Measurements from ENCODE around the gene ASNSD1. TPM values are rescaled to one million over a fixed set of nuclear protein-coding genes. Genes with fewer than 3 reads are reported as not detected.

Gene ASNSD1
- total and polyA plus RNA-seq, 5 donors from 2014 or later, result 46.3 to 84.5 (median 56.8) TPM

Other genes starting within 250 kb of the ASNSD1 start
- gene WDR75, start 220.0 kb upstream of the ASNSD1 start, total RNA-seq, result 45.6 TPM
- 10 to 100 TPM; 11.6 to 18.6 (median 14.6) TPM for gene WDR75, start 220.0 kb upstream of the ASNSD1 start, polyA plus RNA-seq
- 12.9 TPM for gene SLC40A1, start 80.7 kb upstream of the ASNSD1 start, total RNA-seq
- 10 to 100 TPM in 3 of 4 donors, 1 to 10 TPM in 1; 5.6 to 25.3 (median 18.5) TPM for gene SLC40A1, start 80.7 kb upstream of the ASNSD1 start, polyA plus RNA-seq
- gene ANKAR, start 13.2 kb downstream of the ASNSD1 start, total RNA-seq, result 10.4 TPM
- gene ANKAR, start 13.2 kb downstream of the ASNSD1 start, polyA plus RNA-seq, result 1 to 10 TPM; 4.6 to 7.8 (median 5.8) TPM
- gene OSGEPL1, start 101.3 kb downstream of the ASNSD1 start, total RNA-seq, result 5.7 TPM
- 10 to 100 TPM; 11.5 to 15.6 (median 15.3) TPM for gene OSGEPL1, start 101.3 kb downstream of the ASNSD1 start, polyA plus RNA-seq
- 141 TPM for gene ORMDL1, start 122.9 kb downstream of the ASNSD1 start, total RNA-seq
- 10 to 100 TPM; 81.4 to 97.2 (median 87.5) TPM for gene ORMDL1, start 122.9 kb downstream of the ASNSD1 start, polyA plus RNA-seq
- 24.3 TPM for gene PMS1, start 123.0 kb downstream of the ASNSD1 start, total RNA-seq
- 10 to 100 TPM; 10.1 to 12.7 (median 10.9) TPM for gene PMS1, start 123.0 kb downstream of the ASNSD1 start, polyA plus RNA-seq